Ramos (cell line): Measurements from ENCODE around the gene TEAD1.

Source experiments
- in situ Hi-C: fragments of 300-500 bp; cut with MboI; formaldehyde crosslinking; loops from one replicate; pipeline ENCODE4 v1.14.3; 2022; ENCODE audit warnings: low sequenced_read_pairs; ENCODE audit not compliant: unreplicated experiment

Gene TEAD1

GRCh38 chr11:12827369-12827768 lies 153.1 kb downstream of the TEAD1 start:
- in situ Hi-C loops: no loop called here

GRCh38 chr11:12827929-12828812 lies 153.9 kb downstream of the TEAD1 start:
- in situ Hi-C loops: no loop called here

DNA sequence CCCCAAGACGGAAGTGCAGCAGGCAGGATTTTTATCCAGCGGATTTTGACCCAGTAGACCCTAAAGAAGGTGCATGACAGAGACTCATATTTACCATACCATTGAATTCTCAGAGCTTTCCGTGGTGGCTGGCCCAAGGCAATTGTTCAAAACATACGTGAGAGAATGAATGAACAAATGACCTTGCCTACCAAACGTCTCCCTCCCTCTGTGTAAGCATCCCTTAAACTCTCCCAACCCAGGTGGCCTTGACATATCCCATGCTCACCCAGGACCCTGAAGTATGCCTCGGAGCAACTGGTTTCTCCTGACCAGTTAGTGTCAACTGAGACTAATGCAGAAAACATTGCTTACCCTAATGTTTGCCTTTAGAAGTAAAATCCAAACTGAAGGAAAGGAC lies 154.9 kb downstream of the TEAD1 start:
- in situ Hi-C loops: no loop called here

DNA sequence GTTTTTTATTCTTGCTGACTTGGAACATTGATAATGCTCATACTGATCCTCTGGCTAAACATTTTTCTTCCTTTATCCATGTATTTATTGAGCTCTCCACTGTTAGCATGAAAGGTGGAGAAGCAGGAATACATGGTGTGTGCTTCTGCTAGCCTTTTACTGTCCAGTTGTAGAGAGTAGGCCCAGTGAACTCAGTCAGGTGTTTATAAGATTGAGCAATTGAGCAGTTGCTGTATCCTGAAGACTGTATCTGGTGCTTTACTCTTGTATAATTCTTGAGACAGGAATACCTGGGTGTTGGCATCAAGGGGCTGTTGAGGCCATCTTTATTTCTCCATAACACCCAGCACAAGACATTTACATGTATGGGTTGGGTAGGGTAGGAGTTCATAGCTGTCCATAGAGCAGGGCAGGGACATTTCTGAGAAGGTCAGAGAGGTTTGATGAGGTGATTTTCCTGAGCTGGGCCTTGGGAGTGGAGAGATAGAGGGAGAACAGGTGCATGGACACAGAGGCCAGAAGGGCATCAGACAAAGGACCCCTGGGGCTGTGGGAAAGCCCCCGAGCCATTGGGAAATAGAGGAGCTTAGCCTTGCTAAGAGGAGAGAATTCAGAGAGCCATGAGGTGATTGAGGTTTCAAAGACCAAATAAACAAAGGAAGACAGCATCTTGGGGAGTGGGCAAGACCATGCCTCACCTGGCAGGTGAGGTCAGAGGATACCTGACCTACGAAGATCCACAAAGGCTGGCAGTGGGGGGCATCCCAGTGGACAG lies 155.5 kb downstream of the TEAD1 start:
- in situ Hi-C loops: no loop called here

GRCh38 chr11:12831471-12832202 lies 157.4 kb downstream of the TEAD1 start:
- in situ Hi-C loops: no loop called here

GRCh38 chr11:12832480-12833224 lies 158.4 kb downstream of the TEAD1 start:
- in situ Hi-C loops: no loop called here

DNA sequence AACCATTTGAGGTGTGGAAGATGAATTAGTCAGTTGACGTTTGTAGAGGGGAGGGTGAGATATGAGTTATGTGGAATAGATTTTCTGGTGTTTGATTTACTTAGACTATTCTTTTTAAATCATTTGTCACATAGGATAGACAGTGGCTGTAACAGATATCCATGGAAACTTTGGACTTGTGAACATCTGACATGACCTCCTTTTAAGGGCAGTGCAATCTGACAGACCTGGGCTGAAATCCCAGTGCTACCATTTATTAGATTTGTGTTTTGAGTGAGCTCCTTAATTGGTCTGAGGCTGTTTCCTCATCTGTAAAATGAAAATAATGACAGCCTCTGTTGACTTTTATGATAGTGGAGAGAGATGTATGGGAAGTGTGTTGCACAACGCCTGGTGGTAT lies 159.9 kb downstream of the TEAD1 start:
- in situ Hi-C loops: no loop called here

GRCh38 chr11:12834630-12835029 lies 160.4 kb downstream of the TEAD1 start:
- in situ Hi-C loops: no loop called here

- in situ Hi-C loops: no loop called here
Observed at GRCh38 chr11:12835286-12835685, 161.1 kb downstream of the TEAD1 start.

- in situ Hi-C loops: no loop called here
Observed at GRCh38 chr11:12838463-12839123, 164.4 kb downstream of the TEAD1 start.

GRCh38 chr11:12840871-12841660 lies 166.8 kb downstream of the TEAD1 start:
- in situ Hi-C loops: no loop called here

DNA sequence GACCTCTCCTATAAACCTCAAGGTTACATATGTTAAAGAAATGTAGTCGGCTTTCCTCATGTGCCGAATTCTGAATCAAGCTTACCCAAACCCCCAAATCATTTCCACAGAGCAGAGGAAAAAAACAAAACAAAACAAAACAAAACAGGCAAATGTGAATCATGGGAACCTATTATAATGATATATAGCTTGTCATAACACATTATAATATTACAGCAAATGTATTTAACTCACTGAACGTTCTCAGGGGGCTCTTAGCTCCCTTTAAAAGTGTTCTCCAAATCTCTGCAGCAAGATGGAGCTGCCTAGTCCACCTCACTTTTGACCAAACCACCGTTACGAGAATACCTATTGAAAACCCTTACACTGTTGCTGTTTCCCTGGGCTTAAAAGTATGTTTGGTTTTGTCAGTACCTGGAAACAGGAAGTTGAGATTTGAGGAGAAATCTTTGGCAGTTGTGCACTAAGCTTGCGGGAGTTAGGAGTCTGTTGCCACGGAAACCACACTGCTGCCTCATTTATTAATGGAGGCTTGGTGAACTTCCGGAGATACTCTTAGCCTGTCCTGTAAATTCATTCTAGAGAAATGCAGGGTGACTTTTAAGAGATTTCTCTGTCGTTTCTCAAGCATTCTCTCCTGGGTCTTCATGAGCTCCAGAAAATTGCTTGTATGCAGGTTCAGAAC lies 167.9 kb downstream of the TEAD1 start:
- in situ Hi-C loops: no loop called here

GRCh38 chr11:12842933-12843636 lies 168.9 kb downstream of the TEAD1 start:
- in situ Hi-C loops: no loop called here

- in situ Hi-C loops: no loop called here
Observed at GRCh38 chr11:12845163-12845562, 170.9 kb downstream of the TEAD1 start.

- in situ Hi-C loops: no loop called here
Observed at GRCh38 chr11:12845739-12846358, 171.6 kb downstream of the TEAD1 start.

DNA sequence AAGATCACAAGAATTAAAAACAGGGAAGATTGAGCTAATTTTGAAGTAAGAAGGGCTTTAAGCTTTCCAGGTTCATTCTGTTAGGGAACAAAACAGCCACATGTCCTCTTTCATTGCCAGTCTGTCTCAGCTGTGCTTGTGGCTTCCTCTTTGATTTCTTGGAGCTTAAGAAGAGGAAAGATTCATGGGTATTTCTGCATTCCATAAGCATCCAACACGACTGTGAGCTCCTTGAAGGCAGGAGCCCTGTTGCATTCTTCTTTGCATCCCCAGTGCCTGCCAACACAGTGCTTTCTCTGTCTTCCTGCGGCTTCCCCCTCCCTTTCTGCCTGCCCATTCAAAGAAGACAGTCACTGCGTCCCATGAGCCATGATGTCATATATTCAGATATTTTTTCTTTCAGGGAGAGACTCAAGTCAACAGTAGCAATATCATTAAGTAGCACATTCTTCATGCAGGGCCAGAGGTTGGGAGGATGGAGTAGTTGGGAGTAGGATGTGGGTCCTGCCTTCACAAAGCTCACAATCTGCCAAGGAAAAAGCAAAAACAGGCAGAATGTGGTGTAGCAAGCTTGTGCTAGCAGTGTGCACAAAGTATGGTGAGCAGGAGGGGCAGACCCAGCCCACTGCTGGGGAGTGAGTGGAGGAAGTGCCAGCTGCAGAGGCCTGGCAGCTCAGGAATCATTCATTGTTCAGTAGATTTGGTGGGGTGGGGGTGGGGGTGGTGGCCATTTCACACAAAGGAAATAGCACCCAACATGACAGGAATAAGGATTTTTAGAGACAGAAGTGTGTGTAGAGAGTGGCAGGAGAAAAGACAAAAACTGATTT lies 172.8 kb downstream of the TEAD1 start:
- in situ Hi-C loops: no loop called here
